ENCODE measurements around the gene LOXL1. TPM values are rescaled to one million over a fixed set of nuclear protein-coding genes. Genes with fewer than 3 reads are reported as not detected.

The LOXL1 gene
- total and polyA plus RNA-seq, 4 donors: 0.67 to 2.0 (median 1.4) TPM; not detected in 1

- WGBS: 94% methylated on average over 3 of the region's 3 CpGs
- DNase-seq (ENCODE audit: low spot score): no peak
- no peak for TF ChIP-seq NR2F2 (IDR thresholded peaks at IDR 0.05)
- TF ChIP-seq CTCF (IDR thresholded peaks at IDR 0.05; ENCODE audit: low read depth, low read length, missing input control): no peak
- no peak for TF ChIP-seq MAX (IDR thresholded peaks at IDR 0.05)
- no peak overlapping the region for H3K4me3 ChIP-seq (ENCODE audit: low read depth in 1 of 3, low read length in 3 of 3)
- H3K9me3 ChIP-seq (ENCODE audit: control insufficient read depth in 4 of 4, low read length in 3 of 4): no peaks in the 10 kb centered on the region
- H3K27ac ChIP-seq (ENCODE audit: low read depth in 1 of 2, low read length in 2 of 2): no peak overlapping the region
- no peaks in the 10 kb centered on the region for H3K27me3 ChIP-seq (ENCODE audit: control insufficient read depth in 4 of 4, insufficient read depth in 4 of 4, low read length in 3 of 4)
- H3K36me3 ChIP-seq (ENCODE audit: control insufficient read depth in 4 of 4, insufficient read depth in 3 of 4, low read depth in 1 of 4, low read length in 3 of 4): no peaks in the 10 kb centered on the region
- peaks cover 0 to 8% (median 1%) of the 10 kb centered on the region in 4 donors for H3K4me1 ChIP-seq (ENCODE audit: control insufficient read depth in 4 of 4, insufficient read depth in 4 of 4, low read length in 3 of 4)
- H3K9ac ChIP-seq (ENCODE audit: low read depth in 1 of 2, low read length in 2 of 2): no peak overlapping the region
Observed at GRCh38 chr15:73941449-73941848, 15.2 kb downstream of the LOXL1 start.

GRCh38 chr15:73941871-73942635 lies 15.8 kb downstream of the LOXL1 start:
- no peaks in the 10 kb centered on the region for H3K36me3 ChIP-seq (ENCODE audit: control insufficient read depth in 4 of 4, insufficient read depth in 3 of 4, low read depth in 1 of 4, low read length in 3 of 4)
- no peaks in the 10 kb centered on the region for H3K9me3 ChIP-seq (ENCODE audit: control insufficient read depth in 4 of 4, low read length in 3 of 4)
- WGBS: 84% methylated on average over 10 of the region's 10 CpGs
- H3K9ac ChIP-seq (ENCODE audit: low read depth in 1 of 2, low read length in 2 of 2): no peak overlapping the region
- TF ChIP-seq RXRA (IDR thresholded peaks at IDR 0.05): no peak
- TF ChIP-seq ZBTB33 (IDR thresholded peaks at IDR 0.05): no peak
- no peak for TF ChIP-seq JUND (IDR thresholded peaks at IDR 0.05)
- TF ChIP-seq CTCF (IDR thresholded peaks at IDR 0.05; ENCODE audit: low read depth, low read length, missing input control): no peak
- TF ChIP-seq MAX (IDR thresholded peaks at IDR 0.05): no peak
- no peak for TF ChIP-seq FOXA2 (IDR thresholded peaks at IDR 0.05)
- TF ChIP-seq REST (IDR thresholded peaks at IDR 0.05): no peak
- TF ChIP-seq HNF4A (conservative IDR thresholded peaks at IDR 0.05): no peak
- TF ChIP-seq EGR1 (IDR thresholded peaks at IDR 0.05; ENCODE audit: low read depth in 2 of 2): no peak
- TF ChIP-seq FOXA1 (IDR thresholded peaks at IDR 0.05): no peak
- no peak for TF ChIP-seq ATF3 (IDR thresholded peaks at IDR 0.05)
- no peak for TF ChIP-seq HNF4G (IDR thresholded peaks at IDR 0.05)
- no peak for TF ChIP-seq GABPA (IDR thresholded peaks at IDR 0.05 in 1 of 2, conservative IDR thresholded peaks at IDR 0.05 in 1 of 2)
- TF ChIP-seq RAD21 (IDR thresholded peaks at IDR 0.05): no peak
- TF ChIP-seq TAF1 (conservative IDR thresholded peaks at IDR 0.05): no peak
- H3K27me3 ChIP-seq (ENCODE audit: control insufficient read depth in 4 of 4, insufficient read depth in 4 of 4, low read length in 3 of 4): no peaks in the 10 kb centered on the region
- H3K4me3 ChIP-seq (ENCODE audit: low read depth in 1 of 3, low read length in 3 of 3): no peak overlapping the region
- H3K27ac ChIP-seq (ENCODE audit: low read depth in 1 of 2, low read length in 2 of 2): no peak overlapping the region
- no peak for DNase-seq (ENCODE audit: low spot score)
- peaks cover 0 to 8% (median 1%) of the 10 kb centered on the region in 4 donors for H3K4me1 ChIP-seq (ENCODE audit: control insufficient read depth in 4 of 4, insufficient read depth in 4 of 4, low read length in 3 of 4)

All from liver (tissue), 9 donors.